Upper lobe of left lung (tissue), 4 donors: ENCODE results near the gene ANKRD17.

Experiments
- CTCF ChIP-seq, 6 experiments: fragments of 450-650 bp in 4 of 6; fragments of 200-600 bp in 2 of 6; sonication (generic) in 2 of 6; IDR thresholded peaks; one replicate each; pipeline ENCODE4 v1.5.1; 2016 to 2019; ENCODE audit warnings: antibody characterized with exemption in 6 of 6
- POLR2A ChIP-seq, 4 donors: fragments of 450-650 bp; IDR thresholded peaks; one replicate each; pipeline ENCODE4 v1.5.1; 2016 to 2017; ENCODE audit warnings: antibody characterized with exemption in 4 of 4, mild to moderate bottlenecking in 2 of 4

- no peak for TF ChIP-seq CTCF (IDR thresholded peaks at IDR 0.05)
- TF ChIP-seq POLR2A (IDR thresholded peaks at IDR 0.05), result no peak
Observed at GRCh38 chr4:73045879-73046278, 212.7 kb downstream of the ANKRD17 start.
